ENCODE measurements around the gene PYGL. TPM values are rescaled to one million over a fixed set of nuclear protein-coding genes. Genes with fewer than 3 reads are reported as not detected.

PYGL gene
- total and polyA plus RNA-seq, 2 experiments from 2014 or later = 57.6 to 93.8 TPM

GRCh38 chr14:50883827-50884197 lies 60.5 kb downstream of the PYGL start (continued):
- TF ChIP-seq, protein P1, sequence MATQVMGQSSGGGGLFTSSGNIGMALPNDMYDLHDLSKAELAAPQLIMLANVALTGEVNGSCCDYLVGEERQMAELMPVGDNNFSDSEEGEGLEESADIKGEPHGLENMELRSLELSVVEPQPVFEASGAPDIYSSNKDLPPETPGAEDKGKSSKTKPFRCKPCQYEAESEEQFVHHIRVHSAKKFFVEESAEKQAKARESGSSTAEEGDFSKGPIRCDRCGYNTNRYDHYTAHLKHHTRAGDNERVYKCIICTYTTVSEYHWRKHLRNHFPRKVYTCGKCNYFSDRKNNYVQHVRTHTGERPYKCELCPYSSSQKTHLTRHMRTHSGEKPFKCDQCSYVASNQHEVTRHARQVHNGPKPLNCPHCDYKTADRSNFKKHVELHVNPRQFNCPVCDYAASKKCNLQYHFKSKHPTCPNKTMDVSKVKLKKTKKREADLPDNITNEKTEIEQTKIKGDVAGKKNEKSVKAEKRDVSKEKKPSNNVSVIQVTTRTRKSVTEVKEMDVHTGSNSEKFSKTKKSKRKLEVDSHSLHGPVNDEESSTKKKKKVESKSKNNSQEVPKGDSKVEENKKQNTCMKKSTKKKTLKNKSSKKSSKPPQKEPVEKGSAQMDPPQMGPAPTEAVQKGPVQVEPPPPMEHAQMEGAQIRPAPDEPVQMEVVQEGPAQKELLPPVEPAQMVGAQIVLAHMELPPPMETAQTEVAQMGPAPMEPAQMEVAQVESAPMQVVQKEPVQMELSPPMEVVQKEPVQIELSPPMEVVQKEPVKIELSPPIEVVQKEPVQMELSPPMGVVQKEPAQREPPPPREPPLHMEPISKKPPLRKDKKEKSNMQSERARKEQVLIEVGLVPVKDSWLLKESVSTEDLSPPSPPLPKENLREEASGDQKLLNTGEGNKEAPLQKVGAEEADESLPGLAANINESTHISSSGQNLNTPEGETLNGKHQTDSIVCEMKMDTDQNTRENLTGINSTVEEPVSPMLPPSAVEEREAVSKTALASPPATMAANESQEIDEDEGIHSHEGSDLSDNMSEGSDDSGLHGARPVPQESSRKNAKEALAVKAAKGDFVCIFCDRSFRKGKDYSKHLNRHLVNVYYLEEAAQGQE (IDR thresholded peaks at IDR 0.05; ENCODE audit: unreplicated experiment) = no peak
- no peak for TF ChIP-seq JUNB (IDR thresholded peaks at IDR 0.05; ENCODE audit: unreplicated experiment)
- no peak for TF ChIP-seq NANOG (IDR thresholded peaks at IDR 0.05; ENCODE audit: borderline replicate concordance)
- TF ChIP-seq, protein P2, sequence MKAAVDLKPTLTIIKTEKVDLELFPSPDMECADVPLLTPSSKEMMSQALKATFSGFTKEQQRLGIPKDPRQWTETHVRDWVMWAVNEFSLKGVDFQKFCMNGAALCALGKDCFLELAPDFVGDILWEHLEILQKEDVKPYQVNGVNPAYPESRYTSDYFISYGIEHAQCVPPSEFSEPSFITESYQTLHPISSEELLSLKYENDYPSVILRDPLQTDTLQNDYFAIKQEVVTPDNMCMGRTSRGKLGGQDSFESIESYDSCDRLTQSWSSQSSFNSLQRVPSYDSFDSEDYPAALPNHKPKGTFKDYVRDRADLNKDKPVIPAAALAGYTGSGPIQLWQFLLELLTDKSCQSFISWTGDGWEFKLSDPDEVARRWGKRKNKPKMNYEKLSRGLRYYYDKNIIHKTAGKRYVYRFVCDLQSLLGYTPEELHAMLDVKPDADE (IDR thresholded peaks at IDR 0.05) = no peak
- TF ChIP-seq ZNF331 (CRISPR knock-in tag; IDR thresholded peaks at IDR 0.05; ENCODE audit: low read depth) = no peak
- TF ChIP-seq POLR2AphosphoS5 (IDR thresholded peaks at IDR 0.05; ENCODE audit: low read depth) = no peak

DNA sequence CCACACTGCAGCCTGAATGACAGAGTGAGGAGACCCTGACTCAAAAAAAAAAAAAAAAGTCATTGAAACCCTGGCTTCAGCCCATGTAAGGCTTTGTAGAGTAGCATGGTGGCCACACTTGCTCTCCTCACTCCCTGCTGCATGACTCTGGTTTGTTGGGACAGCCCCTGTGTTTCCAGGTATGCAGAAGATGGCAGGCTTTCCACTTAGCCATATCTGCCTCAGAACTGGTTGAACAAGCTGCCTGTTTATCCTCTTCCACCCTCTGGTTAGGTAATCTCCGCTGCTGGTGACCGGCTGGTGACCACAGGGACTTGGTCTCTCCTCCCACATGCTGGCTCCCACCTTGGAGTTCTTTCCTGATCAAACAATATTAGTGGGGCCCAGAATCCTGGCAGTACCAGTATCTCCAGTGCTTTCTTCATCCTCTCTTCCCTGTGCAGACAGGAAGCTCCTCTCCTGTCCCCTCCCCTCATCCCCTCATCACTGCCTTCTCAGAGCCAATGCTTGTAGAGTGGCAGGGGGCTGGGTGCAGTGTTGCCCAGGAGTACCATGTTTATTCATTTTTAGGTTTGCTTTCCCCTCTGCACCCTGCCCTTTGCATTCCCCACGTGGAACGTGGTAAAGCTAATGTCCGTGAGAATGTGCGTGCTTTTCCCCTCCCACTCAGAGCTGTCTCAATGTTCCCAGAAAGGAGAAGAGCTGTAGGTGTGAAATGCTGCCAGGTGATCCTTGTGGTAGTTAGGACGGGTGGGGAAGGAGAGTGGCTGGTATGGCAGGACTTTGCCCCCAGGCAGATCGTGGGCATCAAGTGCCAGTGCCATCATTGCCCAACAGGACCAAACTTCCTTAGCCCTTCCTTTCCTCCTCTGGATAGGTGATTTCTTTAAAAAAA lies 61.1 kb downstream of the PYGL start:
- peak; percentile 38; the same call in 1 of the 3 replicates for ATAC-seq

More for the DNA sequence above, 61.1 kb downstream of the PYGL start:
- no peaks in the 10 kb centered on the region for H3K36me3 ChIP-seq (ENCODE audit: insufficient read depth)
- no peak overlapping the region for H3K4me3 ChIP-seq
- no peak for DNase-seq (ENCODE audit: low spot score)
- H3K9me3 Mint-ChIP-seq = no peaks in the 10 kb centered on the region
- peaks cover 2% of the 10 kb centered on the region for H3K27me3 Mint-ChIP-seq (ENCODE audit: insufficient read depth, low read depth, poor library complexity)
- no peaks in the 10 kb centered on the region for H3F3A ChIP-seq (replicated peaks; ENCODE audit: low read depth)
- no peaks in the 10 kb centered on the region for H3K79me2 ChIP-seq (replicated peaks; ENCODE audit: insufficient read depth)
- H3K27ac ChIP-seq (ENCODE audit: low read depth) = no peak overlapping the region
- H3K4me1 ChIP-seq (ENCODE audit: insufficient read depth) = peaks cover 29% of the 10 kb centered on the region
- H3K4me2 ChIP-seq = no peak overlapping the region
- H3K4me3 Mint-ChIP-seq = no peak overlapping the region
- H3K27me3 ChIP-seq (ENCODE audit: insufficient read depth) = no peaks in the 10 kb centered on the region
- no peak overlapping the region for H2AFZ ChIP-seq
- TF ChIP-seq JUNB (IDR thresholded peaks at IDR 0.05; ENCODE audit: unreplicated experiment) (no peak), NANOG (IDR thresholded peaks at IDR 0.05; ENCODE audit: borderline replicate concordance) (no peak), ZNF114 (CRISPR knock-in tag; IDR thresholded peaks at IDR 0.05) (no peak), CREB1 (CRISPR knock-in tag; IDR thresholded peaks at IDR 0.05; ENCODE audit: low read depth) (no peak), STAT1 (IDR thresholded peaks at IDR 0.05; ENCODE audit: unreplicated experiment) (no peak)
- TF ChIP-seq, protein P1 (IDR thresholded peaks at IDR 0.05; ENCODE audit: unreplicated experiment) = no peak
- H3K27ac Mint-ChIP-seq = no peak overlapping the region
- peaks cover 24% of the 10 kb centered on the region; the same call in 2 of the 3 replicates for H3K4me1 Mint-ChIP-seq
- no peaks in the 10 kb centered on the region for H3K36me3 Mint-ChIP-seq (ENCODE audit: low read depth)
- H4K20me1 ChIP-seq (replicated peaks; ENCODE audit: insufficient read depth) = no peaks in the 10 kb centered on the region
- H3K9me2 ChIP-seq (ENCODE audit: insufficient read depth) = no peaks in the 10 kb centered on the region

Data from GM23338 (cell line).